ENCODE results near the gene LSMEM2.

- TF ChIP-seq ATF3 (CRISPR knock-in tag; conservative IDR thresholded peaks at IDR 0.05): no peak
- TF ChIP-seq ATF1 (CRISPR knock-in tag; IDR thresholded peaks at IDR 0.05): no peak
- no peak for TF ChIP-seq ATF2 (CRISPR knock-in tag; IDR thresholded peaks at IDR 0.05; ENCODE audit: borderline replicate concordance, low read depth)
- TF ChIP-seq TP53 (CRISPR knock-in tag; IDR thresholded peaks at IDR 0.05): no peak
- TF ChIP-seq CTCF (IDR thresholded peaks at IDR 0.05): peak; percentile 99
- TF ChIP-seq GABPB1 (CRISPR knock-in tag; IDR thresholded peaks at IDR 0.05): no peak; the same call in 1 of the 2 replicates
- no peak for TF ChIP-seq MAX (CRISPR knock-in tag; IDR thresholded peaks at IDR 0.05)
- no peak for TF ChIP-seq CBFB (CRISPR knock-in tag; IDR thresholded peaks at IDR 0.05; ENCODE audit: low read depth)
- TF ChIP-seq ZBTB43 (CRISPR knock-in tag; IDR thresholded peaks at IDR 0.05): no peak
- no peak for TF ChIP-seq E2F1 (CRISPR knock-in tag; IDR thresholded peaks at IDR 0.05)
Observed at GRCh38 chr3:50245831-50246516, 32.9 kb upstream of the LSMEM2 start.

Data from WTC11 (cell line).